IPS-NIHi7 (cell line): ENCODE results near the gene CCDC86.
A peak's percentile ranks its signal among the peaks of the same experiment; 100 is the strongest.

Experiments
- DNase-seq: peaks from one replicate; pipeline ENCODE4 v3.0.0; 2012; ENCODE audit warnings: mixed read lengths; ENCODE audit errors: extremely low spot score

The CCDC86 gene

GRCh38 chr11:60868682-60869450 is 27.0 kb downstream of the CCDC86 start:
- DNase-seq, result no peak

- DNase-seq, result no peak
Observed at GRCh38 chr11:60869451-60869825, 27.5 kb downstream of the CCDC86 start.

GRCh38 chr11:60870276-60870675 is 28.4 kb downstream of the CCDC86 start:
- peak; percentile 35 for DNase-seq

- no peak for DNase-seq
Observed at GRCh38 chr11:60870733-60871377, 28.9 kb downstream of the CCDC86 start.

GRCh38 chr11:60871378-60872061 is 29.6 kb downstream of the CCDC86 start:
- DNase-seq, result no peak

GRCh38 chr11:60872124-60872960 is 30.4 kb downstream of the CCDC86 start:
- no peak for DNase-seq

GRCh38 chr11:60872961-60873524 is 31.1 kb downstream of the CCDC86 start:
- DNase-seq, result peak; percentile 64

GRCh38 chr11:60873533-60873932 is 31.6 kb downstream of the CCDC86 start:
- no peak for DNase-seq

- DNase-seq, result no peak
Observed at GRCh38 chr11:60874421-60875365, 32.8 kb downstream of the CCDC86 start.

GRCh38 chr11:60875366-60876167 is 33.7 kb downstream of the CCDC86 start:
- DNase-seq, result no peak

- no peak for DNase-seq
Observed at GRCh38 chr11:60876168-60876485, 34.2 kb downstream of the CCDC86 start.

- no peak for DNase-seq
Observed at GRCh38 chr11:60878245-60879101, 36.6 kb downstream of the CCDC86 start.

- DNase-seq, result no peak
Observed at GRCh38 chr11:60879104-60879503, 37.2 kb downstream of the CCDC86 start.

GRCh38 chr11:60879971-60880588 is 38.2 kb downstream of the CCDC86 start:
- no peak for DNase-seq

GRCh38 chr11:60880643-60881282 is 38.9 kb downstream of the CCDC86 start:
- DNase-seq, result no peak

- DNase-seq, result peak; percentile 80
Observed at GRCh38 chr11:60887556-60887955, 45.6 kb downstream of the CCDC86 start.

GRCh38 chr11:60889869-60890311 is 48.0 kb downstream of the CCDC86 start:
- no peak for DNase-seq

- DNase-seq, result no peak
Observed at GRCh38 chr11:60890696-60891095, 48.8 kb downstream of the CCDC86 start.
